ENCODE data around the gene GPM6B. TPM values are rescaled to one million over a fixed set of nuclear protein-coding genes. Genes with fewer than 3 reads are reported as not detected.

GPM6B gene
- total RNA-seq, 2 donors from 2014 or later: 9.0 to 14.2 TPM

DNA sequence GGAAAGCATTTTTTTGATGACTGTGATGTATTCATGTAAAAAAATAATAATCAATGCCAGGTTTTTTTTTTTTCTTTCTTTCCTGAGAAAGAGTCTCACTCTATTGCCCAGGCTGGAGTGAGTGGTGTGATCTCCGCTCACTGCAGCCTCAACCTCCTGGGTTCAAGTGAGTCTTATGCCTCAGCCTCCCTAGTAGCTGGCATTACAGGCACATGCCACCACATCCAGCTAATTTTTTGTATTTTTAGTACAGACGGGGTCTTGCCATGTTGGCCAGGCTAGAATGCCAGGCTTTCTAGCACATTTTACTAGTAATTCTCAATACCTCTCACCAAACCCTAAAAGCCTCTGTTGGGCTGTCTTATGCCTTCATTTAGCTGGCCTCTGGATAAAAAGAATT is 25.7 kb downstream of the GPM6B start:
- Histone ChIP-seq H3K27me3 (no peaks in the 10 kb centered on the region), H3K27ac (peak overlapping the region in 1 of 2 donors; percentile 53), H3K4me3 (no peak overlapping the region), H3K36me3 (no peaks in the 10 kb centered on the region), H3K9me3 (no peaks in the 10 kb centered on the region), H3K4me1 (no peaks in the 10 kb centered on the region)
- no peak for TF ChIP-seq CTCF (IDR thresholded peaks at IDR 0.05)
- DNase-seq (ENCODE audit: low spot score): no peak

DNA sequence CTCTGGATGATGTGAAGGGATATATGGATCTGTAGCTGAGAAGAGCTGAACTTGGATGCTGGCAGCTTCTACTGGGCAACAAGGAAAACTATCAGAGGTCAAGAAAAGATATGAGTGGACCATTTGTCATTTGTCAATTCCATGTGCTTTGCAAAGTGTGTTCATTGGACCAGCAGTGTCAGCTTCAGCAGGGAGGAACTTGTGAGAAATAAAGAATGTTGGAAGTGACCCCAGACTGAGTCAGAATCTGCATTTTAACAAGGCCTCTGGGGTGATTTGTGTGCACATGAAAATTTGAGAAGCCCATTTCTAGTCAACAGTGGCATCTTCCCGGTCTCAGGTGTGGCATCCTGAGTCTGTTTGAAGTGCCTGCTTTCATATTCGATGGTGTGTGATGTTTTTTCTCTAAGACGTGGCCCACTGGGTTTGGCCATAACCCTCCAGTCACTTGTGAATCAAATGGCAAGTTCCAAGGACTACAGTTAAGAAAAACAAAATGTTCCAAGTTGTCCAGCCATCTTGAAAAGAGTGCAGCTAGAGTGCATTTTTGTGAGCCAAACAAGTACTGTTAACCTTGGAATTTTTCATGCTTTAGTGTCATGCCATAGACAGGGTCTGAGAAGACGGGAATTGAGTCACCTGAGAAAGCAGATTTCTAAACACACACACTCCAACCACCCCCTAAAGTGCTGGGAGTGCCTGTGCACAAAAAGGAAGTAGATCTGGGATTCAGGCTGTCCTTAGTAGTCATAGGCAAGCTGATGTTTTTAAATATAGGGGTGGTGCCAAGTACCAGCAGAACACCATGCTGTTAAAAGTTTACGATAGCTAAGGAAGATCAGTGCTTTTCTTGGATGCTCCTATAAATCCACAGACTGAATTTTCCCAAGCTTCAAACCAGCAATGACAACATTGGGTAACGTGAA is 26.4 kb downstream of the GPM6B start:
- DNase-seq (ENCODE audit: low spot score): no peak
- H3K4me1 ChIP-seq: no peaks in the 10 kb centered on the region
- no peak overlapping the region for H3K4me3 ChIP-seq
- H3K27me3 ChIP-seq: no peaks in the 10 kb centered on the region
- no peak for TF ChIP-seq CTCF (IDR thresholded peaks at IDR 0.05)
- H3K9me3 ChIP-seq: no peaks in the 10 kb centered on the region
- H3K36me3 ChIP-seq: no peaks in the 10 kb centered on the region
- H3K27ac ChIP-seq: peak overlapping the region in 1 of 2 donors; percentile 53

GRCh38 chrX:13786048-13786447 is 30.8 kb downstream of the GPM6B start:
- DNase-seq (ENCODE audit: low spot score): no peak
- TF ChIP-seq CTCF (IDR thresholded peaks at IDR 0.05): no peak
- no peaks in the 10 kb centered on the region for H3K4me1 ChIP-seq

GRCh38 chrX:13780868-13781427 is 35.9 kb downstream of the GPM6B start:
- DNase-seq (ENCODE audit: low spot score): no peak
- Histone ChIP-seq H3K4me1 (no peaks in the 10 kb centered on the region), H3K9me3 (no peaks in the 10 kb centered on the region), H3K4me3 (no peak overlapping the region), H3K27ac (no peak overlapping the region), H3K36me3 (no peaks in the 10 kb centered on the region), H3K27me3 (no peaks in the 10 kb centered on the region)
- no peak for TF ChIP-seq CTCF (IDR thresholded peaks at IDR 0.05)

More at GRCh38 chrX:13786048-13786447, 30.8 kb downstream of the GPM6B start:
- H3K9me3 ChIP-seq: no peaks in the 10 kb centered on the region
- H3K36me3 ChIP-seq: no peaks in the 10 kb centered on the region
- no peak overlapping the region for H3K27ac ChIP-seq
- no peak overlapping the region for H3K4me3 ChIP-seq
- no peaks in the 10 kb centered on the region for H3K27me3 ChIP-seq

DNA sequence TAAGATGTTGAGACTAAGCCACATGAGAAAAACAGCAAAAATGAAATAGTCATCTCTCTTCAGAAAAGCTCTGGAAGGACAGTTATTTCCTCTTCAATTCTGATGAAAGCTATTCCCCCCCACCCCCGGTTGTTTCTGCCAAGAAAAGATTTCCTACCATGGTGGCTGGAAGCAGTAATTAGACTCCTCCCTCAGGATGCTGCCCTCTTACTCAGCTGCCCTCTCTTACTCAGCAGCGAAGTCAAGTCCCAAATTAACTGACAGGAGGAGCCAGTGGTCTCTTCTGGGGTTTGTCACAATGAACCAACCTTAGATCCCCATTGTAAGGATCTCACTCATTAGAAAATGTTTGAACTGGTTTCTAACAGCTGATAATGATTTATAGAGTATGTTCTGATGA is 38.0 kb downstream of the GPM6B start:
- no peak overlapping the region for H3K27ac ChIP-seq
- H3K36me3 ChIP-seq: peaks cover 17% of the 10 kb centered on the region
- DNase-seq (ENCODE audit: low spot score): no peak
- no peaks in the 10 kb centered on the region for H3K27me3 ChIP-seq
- H3K4me1 ChIP-seq: no peaks in the 10 kb centered on the region
- H3K4me3 ChIP-seq: no peak overlapping the region
- H3K9me3 ChIP-seq: no peaks in the 10 kb centered on the region
- no peak for TF ChIP-seq CTCF (IDR thresholded peaks at IDR 0.05)

All from right atrium auricular region (tissue), 2 donors.